Smooth muscle cell (in vitro differentiated cells): ENCODE measurements around the gene RAB42. TPM values are rescaled to one million over a fixed set of nuclear protein-coding genes. Genes with fewer than 3 reads are reported as not detected.

Experiments
- DNase-seq: peaks from one replicate; lab custom pipeline; 2025; ENCODE audit not compliant: unreplicated experiment; lab: John Stamatoyannopoulos, UW
- H2AFZ ChIP-seq: fragments of 200-600 bp; sonication (generic); 2 replicates; pipeline ENCODE4 v1.6.0; 2016; ENCODE audit warnings: antibody characterized with exemption, low read depth, mild to moderate bottlenecking
- H3F3A ChIP-seq: fragments of 200-600 bp; sonication (generic); 2 replicates; pipeline ENCODE4 v1.6.0; 2017; ENCODE audit warnings: antibody characterized with exemption, low read depth
- H3K27ac ChIP-seq: fragments of 200-600 bp; sonication (generic); 2 replicates; pipeline ENCODE4 v1.5.1; 2016; ENCODE audit warnings: low read depth, mild to moderate bottlenecking
- H3K27me3 ChIP-seq: fragments of 200-600 bp; sonication (generic); 2 replicates; pipeline ENCODE4 v1.6.1; 2016; ENCODE audit warnings: low read depth, mild to moderate bottlenecking
- H3K36me3 ChIP-seq: fragments of 200-600 bp; sonication (generic); 2 replicates; pipeline ENCODE4 v1.5.1; 2016; ENCODE audit warnings: low read depth
- H3K4me1 ChIP-seq: fragments of 200-600 bp; sonication (generic); 2 replicates; pipeline ENCODE4 v1.5.1; 2016; ENCODE audit warnings: low read depth
- H3K4me2 ChIP-seq: fragments of 200-600 bp; sonication (generic); 2 replicates; pipeline ENCODE4 v1.6.0; 2016; ENCODE audit warnings: mild to moderate bottlenecking
- H3K4me3 ChIP-seq: fragments of 200-600 bp; sonication (generic); 2 replicates; pipeline ENCODE4 v1.5.1; 2016; ENCODE audit warnings: mild to moderate bottlenecking
- H3K79me2 ChIP-seq: fragments of 200-600 bp; sonication (generic); 2 replicates; pipeline ENCODE4 v1.6.0; 2016; ENCODE audit warnings: low read depth, mild to moderate bottlenecking
- H3K9ac ChIP-seq: fragments of 200-600 bp; sonication (generic); 2 replicates; pipeline ENCODE4 v1.6.0; 2016; ENCODE audit warnings: low read depth
- H3K9me3 ChIP-seq: fragments of 200-600 bp; sonication (generic); replicated peaks from 2 replicates; pipeline ENCODE4 v1.5.1; 2016; ENCODE audit warnings: low read depth
- H4K20me1 ChIP-seq: fragments of 200-600 bp; sonication (generic); 2 replicates; pipeline ENCODE4 v1.6.0; 2016; ENCODE audit warnings: low read depth
- CTCF ChIP-seq: fragments of 200-600 bp; sonication (generic); IDR thresholded peaks from 2 replicates; pipeline ENCODE4 v1.5.1; 2017; ENCODE audit warnings: borderline replicate concordance, mild to moderate bottlenecking, antibody characterized with exemption; ENCODE audit not compliant: insufficient read depth, poor library complexity, severe bottlenecking
- WGBS: methylation state at CpG from one replicate; pipeline ENCODE4 v1.1.7; 2016; ENCODE audit warnings: low lambda C conversion rate; 5-methylcytosine and 5-hydroxymethylcytosine counted together
- polyA plus RNA-seq: library from polyadenylated mRNA; unstranded; fragments of >200 nt; fragmentation: Nextera tagmentation; extraction: Ambion mirVana; gene quantifications from 2 replicates; pipeline ENCODE4 v1.2.1, GENCODE V29; 2016
- total RNA-seq: library from RNA; depleted of rRNA; stranded (reverse); fragments of >200 nt; gene quantifications from 2 replicates; pipeline ENCODE4 v1.2.3, GENCODE V29; 2014

RAB42 gene
- total RNA-seq (4.7 and 8.6 TPM in 2 replicates), polyA plus RNA-seq (9.0 and 9.7 TPM in 2 replicates)

- Histone ChIP-seq H3F3A (peaks cover 13% of the 10 kb centered on the region), H3K27ac (no peak within 1 kb of the TSS), H3K9me3 (no peaks in the 10 kb centered on the region), H3K79me2 (no peaks in the 10 kb centered on the region), H2AFZ (peak within 1 kb of the TSS; percentile 66), H3K4me2 (peak within 1 kb of the TSS; percentile 82), H3K36me3 (no peaks in the 10 kb centered on the region), H3K9ac (peak within 1 kb of the TSS; percentile 17), H4K20me1 (no peaks in the 10 kb centered on the region), H3K27me3 (no peaks in the 10 kb centered on the region), H3K4me1 (peaks cover 3% of the 10 kb centered on the region), H3K4me3 (peak within 1 kb of the TSS; percentile 62)
- WGBS = 36% methylated on average over 10 of the region's 13 CpGs
- no peak for TF ChIP-seq CTCF
- no peak for DNase-seq
Observed at GRCh38 chr1:28591708-28592320, at the start of gene RAB42. TSS of gene RAB42 (plus strand) at chr1:28592265. CDS start at chr1:28592512, 247 bp downstream.

GRCh38 chr1:28545246-28545628 lies 46.8 kb upstream of the RAB42 start:
- H3K4me2 ChIP-seq = no peak overlapping the region
- no peak for DNase-seq
- no peak overlapping the region for H3K27ac ChIP-seq
- H3K4me1 ChIP-seq = no peaks in the 10 kb centered on the region
- no peaks in the 10 kb centered on the region for H3K36me3 ChIP-seq
- no peak overlapping the region for H3K4me3 ChIP-seq
- 97% methylated on average over 4 of the region's 4 CpGs for WGBS
- no peak overlapping the region for H2AFZ ChIP-seq
- H3K9ac ChIP-seq = no peak overlapping the region
- H3F3A ChIP-seq = no peaks in the 10 kb centered on the region
- H4K20me1 ChIP-seq = no peaks in the 10 kb centered on the region
- no peaks in the 10 kb centered on the region for H3K9me3 ChIP-seq
- no peaks in the 10 kb centered on the region for H3K79me2 ChIP-seq
- no peak for TF ChIP-seq CTCF
- no peaks in the 10 kb centered on the region for H3K27me3 ChIP-seq

GRCh38 chr1:28548318-28548717 lies 43.7 kb upstream of the RAB42 start:
- H3K36me3 ChIP-seq = no peaks in the 10 kb centered on the region
- no peak overlapping the region for H3K27ac ChIP-seq
- H3F3A ChIP-seq = no peaks in the 10 kb centered on the region
- no peak overlapping the region for H3K9ac ChIP-seq
- TF ChIP-seq CTCF = no peak
- no peaks in the 10 kb centered on the region for H3K4me1 ChIP-seq
- H3K9me3 ChIP-seq = no peaks in the 10 kb centered on the region
- no peak for DNase-seq
- no peaks in the 10 kb centered on the region for H3K27me3 ChIP-seq
- no peaks in the 10 kb centered on the region for H4K20me1 ChIP-seq
- no peak overlapping the region for H2AFZ ChIP-seq
- H3K79me2 ChIP-seq = no peaks in the 10 kb centered on the region
- no peak overlapping the region for H3K4me3 ChIP-seq
- 91% methylated on average over 3 of the region's 3 CpGs for WGBS
- H3K4me2 ChIP-seq = no peak overlapping the region

- Histone ChIP-seq H3K27me3 (no peaks in the 10 kb centered on the region), H3K4me2 (no peak overlapping the region), H3K9me3 (no peaks in the 10 kb centered on the region), H3K36me3 (no peaks in the 10 kb centered on the region), H3K4me1 (peaks cover 7% of the 10 kb centered on the region), H3F3A (no peaks in the 10 kb centered on the region), H2AFZ (no peak overlapping the region), H3K4me3 (no peak overlapping the region), H3K79me2 (peaks cover 3% of the 10 kb centered on the region), H4K20me1 (no peaks in the 10 kb centered on the region), H3K27ac (no peak overlapping the region), H3K9ac (no peak overlapping the region)
- 97% methylated on average over 6 of the region's 6 CpGs for WGBS
- TF ChIP-seq CTCF = no peak
- no peak for DNase-seq
Observed at GRCh38 chr1:28551381-28551780, 40.7 kb upstream of the RAB42 start.
